H9 (cell line): ENCODE measurements around the gene CACNA2D3. TPM values are rescaled to one million over a fixed set of nuclear protein-coding genes. Genes with fewer than 3 reads are reported as not detected.

ENCODE experiments used
- DNase-seq: peaks from one replicate; pipeline ENCODE4 v3.0.0-alpha.2; 2017
- H2AFZ ChIP-seq: one replicate; pipeline ENCODE4 v1.6.1; 2013; ENCODE audit warnings: mild to moderate bottlenecking, low read length, control low read depth, moderate library complexity
- H2AK5ac ChIP-seq: 2 replicates; pipeline ENCODE4 v1.6.1; 2013; ENCODE audit warnings: low read length, control low read depth, mixed read lengths; ENCODE audit not compliant: insufficient read length
- H2BK120ac ChIP-seq: one replicate; pipeline ENCODE4 v1.6.1; 2013; ENCODE audit warnings: low read depth, mild to moderate bottlenecking, low read length, control low read depth, inconsistent platforms; ENCODE audit not compliant: poor library complexity, severe bottlenecking
- H2BK12ac ChIP-seq: 2 replicates; pipeline ENCODE4 v1.6.1; 2013; ENCODE audit warnings: low read length, control low read depth, mixed read lengths, low read depth; ENCODE audit not compliant: insufficient read length
- H2BK15ac ChIP-seq: 2 replicates; pipeline ENCODE4 v1.6.1; 2013; ENCODE audit warnings: low read depth, low read length, control low read depth
- H2BK20ac ChIP-seq: one replicate; pipeline ENCODE4 v1.6.1; 2013; ENCODE audit warnings: low read depth, mild to moderate bottlenecking, low read length, control low read depth, inconsistent platforms; ENCODE audit not compliant: poor library complexity, severe bottlenecking
- H2BK5ac ChIP-seq: 2 replicates; pipeline ENCODE4 v1.6.1; 2013; ENCODE audit warnings: low read length, control low read depth, mixed read lengths; ENCODE audit not compliant: insufficient read length
- H3K14ac ChIP-seq: 2 replicates; pipeline ENCODE4 v1.6.1; 2013; ENCODE audit warnings: low read length, control low read depth; ENCODE audit not compliant: insufficient read depth
- H3K18ac ChIP-seq: 2 replicates; pipeline ENCODE4 v1.6.1; 2013; ENCODE audit warnings: low read depth, mild to moderate bottlenecking, mixed read lengths, low read length, control low read depth; ENCODE audit not compliant: insufficient read length
- H3K23ac ChIP-seq: 2 replicates; pipeline ENCODE4 v1.6.1; 2013; ENCODE audit warnings: low read length, control low read depth, mixed read lengths, low read depth; ENCODE audit not compliant: insufficient read length
- H3K23me2 ChIP-seq: 2 replicates; pipeline ENCODE4 v1.6.1; 2013; ENCODE audit warnings: low read depth, mild to moderate bottlenecking, mixed read lengths, low read length, control low read depth; ENCODE audit not compliant: insufficient read length, poor library complexity, severe bottlenecking
- H3K27ac ChIP-seq: 2 replicates; pipeline ENCODE4 v1.5.1; 2013; ENCODE audit warnings: low read length, control low read depth, mixed read lengths, low read depth; ENCODE audit not compliant: insufficient read length
- H3K27me3 ChIP-seq: 2 replicates; pipeline ENCODE4 v1.6.1; 2013; ENCODE audit warnings: low read length, control low read depth, inconsistent platforms; ENCODE audit not compliant: insufficient read depth
- H3K4ac ChIP-seq: 2 replicates; pipeline ENCODE4 v1.6.1; 2013; ENCODE audit warnings: low read depth, mild to moderate bottlenecking, control low read depth, inconsistent platforms, low read length, moderate library complexity
- H3K4me1 ChIP-seq: 2 replicates; pipeline ENCODE4 v1.6.1; 2013; ENCODE audit warnings: low read length, control low read depth, inconsistent platforms; ENCODE audit not compliant: insufficient read depth
- H3K4me2 ChIP-seq: 2 replicates; pipeline ENCODE4 v1.6.1; 2013; ENCODE audit warnings: low read length, control low read depth, mixed read lengths; ENCODE audit not compliant: insufficient read length, insufficient read depth
- H3K56ac ChIP-seq: 2 replicates; pipeline ENCODE4 v1.6.1; 2013; ENCODE audit warnings: low read depth, mild to moderate bottlenecking, mixed read lengths, low read length, control low read depth; ENCODE audit not compliant: insufficient read length
- H3K79me1 ChIP-seq: 2 replicates; pipeline ENCODE4 v1.6.1; 2013; ENCODE audit warnings: low read depth, mild to moderate bottlenecking, moderate library complexity, low read length, control low read depth, inconsistent platforms; ENCODE audit not compliant: insufficient read depth, poor library complexity, severe bottlenecking
- H3K79me2 ChIP-seq: 2 replicates; pipeline ENCODE4 v1.6.1; 2013; ENCODE audit warnings: low read length, control low read depth, inconsistent platforms; ENCODE audit not compliant: insufficient read depth
- H3K9ac ChIP-seq: 2 replicates; pipeline ENCODE4 v1.6.1; 2013; ENCODE audit warnings: low read length, control low read depth, mixed read lengths; ENCODE audit not compliant: insufficient read length; ENCODE audit errors: extremely low read depth
- H3K9me3 ChIP-seq: one replicate; pipeline ENCODE4 v1.6.1; 2013; ENCODE audit warnings: low read depth, low read length, inconsistent platforms; ENCODE audit not compliant: control insufficient read depth
- H3T11ph ChIP-seq: one replicate; pipeline ENCODE4 v1.6.1; 2013; ENCODE audit warnings: mild to moderate bottlenecking, low read length, control low read depth, inconsistent platforms
- H4K20me1 ChIP-seq: one replicate; pipeline ENCODE4 v1.6.1; 2013; ENCODE audit not compliant: control insufficient read depth, insufficient read length, insufficient read depth
- H4K5ac ChIP-seq: 2 replicates; pipeline ENCODE4 v1.6.1; 2013; ENCODE audit warnings: low read depth, mild to moderate bottlenecking, mixed read lengths, low read length, control low read depth; ENCODE audit not compliant: insufficient read length
- H4K8ac ChIP-seq: replicated peaks from 2 replicates; pipeline ENCODE4 v1.6.1; 2013; ENCODE audit warnings: low read length, control low read depth, mixed read lengths, low read depth; ENCODE audit not compliant: insufficient read length
- H4K91ac ChIP-seq: 2 replicates; pipeline ENCODE4 v1.6.1; 2013; ENCODE audit warnings: low read depth, mild to moderate bottlenecking, moderate library complexity, mixed read lengths, low read length, control low read depth; ENCODE audit not compliant: insufficient read length
- H3K27ac Mint-ChIP-seq, 3 experiments: 2 replicates in 2 of 3; 3 replicates in 1 of 3; pipeline ENCODE4 v1.8.0; 2020 to 2021; ENCODE audit warnings: mixed read lengths in 3 of 3, mild to moderate bottlenecking in 1 of 3, moderate library complexity in 1 of 3
- H3K27me3 Mint-ChIP-seq: 2 replicates; pipeline ENCODE4 v1.8.0; 2021; ENCODE audit warnings: low read depth, mild to moderate bottlenecking, moderate library complexity, mixed read lengths
- H3K36me3 Mint-ChIP-seq, 3 experiments: 2 replicates in 2 of 3; 3 replicates in 1 of 3; pipeline ENCODE4 v1.8.0; 2020 to 2021; ENCODE audit warnings: low read depth in 3 of 3, mixed read lengths in 3 of 3; ENCODE audit not compliant: insufficient read depth in 1 of 3
- H3K4me1 Mint-ChIP-seq, 2 experiments: 2 replicates each; pipeline ENCODE4 v1.8.0; 2020; ENCODE audit warnings: mixed read lengths in 2 of 2
- H3K4me3 Mint-ChIP-seq, 2 experiments: 2 replicates in 1 of 2; 3 replicates in 1 of 2; pipeline ENCODE4 v1.8.0; 2020 to 2021; ENCODE audit warnings: mild to moderate bottlenecking in 2 of 2, mixed read lengths in 2 of 2, moderate library complexity in 1 of 2
- H3K9me3 Mint-ChIP-seq, 2 experiments: 2 replicates in 1 of 2; 3 replicates in 1 of 2; pipeline ENCODE4 v1.8.0; 2020; ENCODE audit warnings: mild to moderate bottlenecking in 2 of 2, mixed read lengths in 2 of 2, moderate library complexity in 1 of 2
- WGBS: extraction: QIAGEN DNeasy Blood & Tissue Kit; methylation state at CpG from one replicate; pipeline ENCODE4 v1.1.7; 2013; ENCODE audit warnings: missing lambda C conversion rate, low lambda C conversion rate, mixed read lengths; ENCODE audit not compliant: insufficient read length; ENCODE audit errors: extremely low coverage; 5-methylcytosine and 5-hydroxymethylcytosine counted together
- total RNA-seq: library from RNA; stranded (reverse); gene quantifications from 2 replicates; pipeline ENCODE4 v1.2.1, GENCODE V29; 2021
- TF ChIP-seq, protein P1 (sequence below): fragments of 200-600 bp; sonication (generic); conservative IDR thresholded peaks from 3 replicates; pipeline ENCODE4 v1.8.0; 2021; ENCODE audit warnings: antibody characterized with exemption, mild to moderate bottlenecking

Gene CACNA2D3
- total RNA-seq, 1 experiment from 2014 or later = 3.2 TPM

DNA sequence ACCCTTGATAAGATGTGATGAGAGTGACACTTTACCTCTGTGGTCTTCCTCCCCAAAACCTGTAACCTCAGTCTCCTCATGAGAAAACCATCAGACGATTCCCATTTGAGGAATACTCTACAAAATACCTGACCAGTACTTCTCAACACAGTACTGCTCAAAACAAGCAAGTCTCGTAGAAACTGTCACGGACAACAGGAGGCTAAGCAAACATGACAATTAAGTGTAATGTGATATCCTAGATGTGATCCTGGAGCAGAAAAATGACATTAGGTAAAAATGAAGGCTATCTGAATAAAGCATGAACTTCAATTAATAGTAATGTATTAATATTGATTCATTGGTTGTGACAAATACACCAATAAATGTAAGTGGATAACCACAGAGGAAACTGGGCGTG lies 113.6 kb downstream of the CACNA2D3 start:
- H3K4me2 ChIP-seq = no peak overlapping the region

More for the DNA sequence above, 113.6 kb downstream of the CACNA2D3 start:
- H3K27ac Mint-ChIP-seq = no peak overlapping the region
- H3K4me1 Mint-ChIP-seq = peaks cover 7 to 28% of the 10 kb centered on the region in 2 experiments; a peak in 3 of 4 replicates
- Histone ChIP-seq H2AK5ac (no peak overlapping the region), H3K14ac (no peak overlapping the region), H2BK12ac (no peak overlapping the region), H3K9me3 (no peaks in the 10 kb centered on the region), H3K23me2 (no peaks in the 10 kb centered on the region), H2AFZ (no peak overlapping the region), H3T11ph (no peak overlapping the region), H2BK20ac (no peak overlapping the region), H4K8ac (no peak overlapping the region), H2BK120ac (no peak overlapping the region), H4K5ac (no peak overlapping the region), H3K18ac (no peak overlapping the region), H2BK15ac (no peak overlapping the region), H3K27me3 (no peaks in the 10 kb centered on the region), H2BK5ac (no peak overlapping the region), H4K20me1 (no peaks in the 10 kb centered on the region), H3K27ac (no peak overlapping the region), H3K79me2 (no peaks in the 10 kb centered on the region), H4K91ac (no peak overlapping the region), H3K79me1 (no peaks in the 10 kb centered on the region), H3K4me1 (no peaks in the 10 kb centered on the region; the same call in 1 of the 2 replicates), H3K9ac (no peak overlapping the region), H3K56ac (no peak overlapping the region), H3K23ac (no peak overlapping the region), H3K4ac (no peak overlapping the region)
- H3K27me3 Mint-ChIP-seq = no peaks in the 10 kb centered on the region; the same call in 1 of the 2 replicates
- no peak overlapping the region for H3K4me3 Mint-ChIP-seq
- DNase-seq = no peak
- TF ChIP-seq, protein P1, sequence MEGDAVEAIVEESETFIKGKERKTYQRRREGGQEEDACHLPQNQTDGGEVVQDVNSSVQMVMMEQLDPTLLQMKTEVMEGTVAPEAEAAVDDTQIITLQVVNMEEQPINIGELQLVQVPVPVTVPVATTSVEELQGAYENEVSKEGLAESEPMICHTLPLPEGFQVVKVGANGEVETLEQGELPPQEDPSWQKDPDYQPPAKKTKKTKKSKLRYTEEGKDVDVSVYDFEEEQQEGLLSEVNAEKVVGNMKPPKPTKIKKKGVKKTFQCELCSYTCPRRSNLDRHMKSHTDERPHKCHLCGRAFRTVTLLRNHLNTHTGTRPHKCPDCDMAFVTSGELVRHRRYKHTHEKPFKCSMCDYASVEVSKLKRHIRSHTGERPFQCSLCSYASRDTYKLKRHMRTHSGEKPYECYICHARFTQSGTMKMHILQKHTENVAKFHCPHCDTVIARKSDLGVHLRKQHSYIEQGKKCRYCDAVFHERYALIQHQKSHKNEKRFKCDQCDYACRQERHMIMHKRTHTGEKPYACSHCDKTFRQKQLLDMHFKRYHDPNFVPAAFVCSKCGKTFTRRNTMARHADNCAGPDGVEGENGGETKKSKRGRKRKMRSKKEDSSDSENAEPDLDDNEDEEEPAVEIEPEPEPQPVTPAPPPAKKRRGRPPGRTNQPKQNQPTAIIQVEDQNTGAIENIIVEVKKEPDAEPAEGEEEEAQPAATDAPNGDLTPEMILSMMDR = no peak
- H3K9me3 Mint-ChIP-seq = peaks cover 0 to 3% of the 10 kb centered on the region in 2 experiments; a peak in 2 of 5 replicates
- peaks cover 0 to 3% (median 0%) of the 10 kb centered on the region in 3 experiments; a peak in 2 of 7 replicates for H3K36me3 Mint-ChIP-seq
- no CpG with 5 or more reads among the region's 4 CpGs for WGBS
